Muscle layer of duodenum (tissue), 2 donors: Measurements from ENCODE around the gene KRTAP12-3.

ENCODE experiments used
- H3K27ac ChIP-seq: one replicate; pipeline ENCODE4 v1.7.0; 2013; ENCODE audit warnings: mild to moderate bottlenecking, low read length
- H3K27me3 ChIP-seq: one replicate; pipeline ENCODE4 v1.7.0; 2013; ENCODE audit warnings: low read depth, mild to moderate bottlenecking, control low read depth, low read length
- H3K36me3 ChIP-seq, 2 donors: one replicate each; pipeline ENCODE4 v1.7.0; 2013; ENCODE audit warnings: low read length in 2 of 2, control low read depth in 1 of 2, mild to moderate bottlenecking in 1 of 2; ENCODE audit not compliant: insufficient read depth in 2 of 2, control insufficient read depth in 1 of 2
- H3K4me1 ChIP-seq, 2 donors: one replicate each; pipeline ENCODE4 v1.7.0; 2013; ENCODE audit warnings: low read length in 2 of 2, mild to moderate bottlenecking in 2 of 2, control low read depth in 1 of 2, moderate library complexity in 1 of 2; ENCODE audit not compliant: insufficient read depth in 2 of 2, control insufficient read depth in 1 of 2
- H3K4me3 ChIP-seq, 2 donors: one replicate each; pipeline ENCODE4 v1.7.0; 2013; ENCODE audit warnings: low read length in 2 of 2, low read depth in 1 of 2, mild to moderate bottlenecking in 1 of 2
- H3K9me3 ChIP-seq, 2 donors: one replicate each; pipeline ENCODE4 v1.7.0; 2013; ENCODE audit warnings: low read length in 2 of 2, control low read depth in 1 of 2, mild to moderate bottlenecking in 1 of 2; ENCODE audit not compliant: control insufficient read depth in 1 of 2
- donor health status: healthy.

The KRTAP12-3 gene

GRCh38 chr21:44700101-44701022, 42.6 kb downstream of the KRTAP12-3 start:
- Histone ChIP-seq H3K4me1 (no peaks in the 10 kb centered on the region), H3K4me3 (no peak overlapping the region), H3K27me3 (peaks cover 17% of the 10 kb centered on the region), H3K27ac (no peak overlapping the region), H3K9me3 (no peaks in the 10 kb centered on the region), H3K36me3 (no peaks in the 10 kb centered on the region)

- Histone ChIP-seq H3K9me3 (no peaks in the 10 kb centered on the region), H3K4me1 (no peaks in the 10 kb centered on the region), H3K27ac (no peak overlapping the region), H3K27me3 (peaks cover 19% of the 10 kb centered on the region), H3K4me3 (no peak overlapping the region), H3K36me3 (no peaks in the 10 kb centered on the region)
These were observed 43.3 kb downstream of the KRTAP12-3 start for GRCh38 chr21:44701023-44701400.

- Histone ChIP-seq H3K4me3 (no peak overlapping the region), H3K27ac (no peak overlapping the region), H3K27me3 (peaks cover 24% of the 10 kb centered on the region), H3K9me3 (no peaks in the 10 kb centered on the region), H3K4me1 (peaks cover 0 to 2% of the 10 kb centered on the region in 2 donors), H3K36me3 (no peaks in the 10 kb centered on the region)
These were observed 43.8 kb downstream of the KRTAP12-3 start for GRCh38 chr21:44701541-44701940.

DNA sequence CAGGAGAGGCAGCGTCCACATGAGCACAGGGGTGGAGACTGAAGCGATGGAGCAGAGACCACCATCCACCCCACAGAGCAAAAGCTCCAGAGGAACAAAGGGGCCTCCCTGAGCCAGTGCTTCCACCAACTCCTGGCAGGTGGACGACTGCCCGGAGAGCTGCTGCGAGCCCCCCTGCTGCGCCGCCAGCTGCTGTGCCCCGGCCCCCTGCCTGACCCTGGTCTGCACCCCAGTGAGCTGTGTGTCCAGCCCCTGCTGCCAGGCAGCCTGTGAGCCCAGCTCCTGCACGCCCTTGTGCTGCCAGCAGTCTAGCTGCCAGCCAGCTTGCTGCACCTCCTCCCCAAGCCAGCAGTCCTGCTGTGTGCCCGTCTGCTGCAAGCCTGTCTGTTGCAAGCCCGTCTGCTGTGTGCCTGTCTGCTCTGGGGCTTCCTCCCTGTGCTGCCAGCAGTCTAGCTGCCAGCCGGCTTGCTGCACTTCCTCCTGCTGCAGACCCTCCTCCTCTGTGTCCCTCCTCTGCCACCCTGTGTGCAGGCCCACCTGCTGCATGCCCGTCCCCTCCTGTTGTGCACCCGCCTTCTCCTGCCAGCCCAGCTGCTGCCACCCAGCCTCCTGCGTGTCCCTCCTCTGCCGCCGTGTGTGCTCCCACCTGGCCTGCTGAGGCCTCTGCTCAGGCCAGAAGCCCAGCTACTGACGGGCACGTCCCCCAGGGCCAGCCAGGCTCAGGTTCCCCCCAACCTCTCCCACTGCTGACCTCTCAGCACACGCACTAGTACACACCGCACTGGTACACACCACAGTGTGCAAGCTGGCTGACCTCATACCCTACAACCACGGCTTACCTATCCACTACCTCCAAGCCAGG, 44.6 kb downstream of the KRTAP12-3 start:
- peaks cover 27% of the 10 kb centered on the region for H3K27me3 ChIP-seq
- no peak overlapping the region for H3K4me3 ChIP-seq
- H3K9me3 ChIP-seq = no peaks in the 10 kb centered on the region
- H3K4me1 ChIP-seq = peaks cover 0 to 3% of the 10 kb centered on the region in 2 donors
- no peaks in the 10 kb centered on the region for H3K36me3 ChIP-seq
- H3K27ac ChIP-seq = no peak overlapping the region

DNA sequence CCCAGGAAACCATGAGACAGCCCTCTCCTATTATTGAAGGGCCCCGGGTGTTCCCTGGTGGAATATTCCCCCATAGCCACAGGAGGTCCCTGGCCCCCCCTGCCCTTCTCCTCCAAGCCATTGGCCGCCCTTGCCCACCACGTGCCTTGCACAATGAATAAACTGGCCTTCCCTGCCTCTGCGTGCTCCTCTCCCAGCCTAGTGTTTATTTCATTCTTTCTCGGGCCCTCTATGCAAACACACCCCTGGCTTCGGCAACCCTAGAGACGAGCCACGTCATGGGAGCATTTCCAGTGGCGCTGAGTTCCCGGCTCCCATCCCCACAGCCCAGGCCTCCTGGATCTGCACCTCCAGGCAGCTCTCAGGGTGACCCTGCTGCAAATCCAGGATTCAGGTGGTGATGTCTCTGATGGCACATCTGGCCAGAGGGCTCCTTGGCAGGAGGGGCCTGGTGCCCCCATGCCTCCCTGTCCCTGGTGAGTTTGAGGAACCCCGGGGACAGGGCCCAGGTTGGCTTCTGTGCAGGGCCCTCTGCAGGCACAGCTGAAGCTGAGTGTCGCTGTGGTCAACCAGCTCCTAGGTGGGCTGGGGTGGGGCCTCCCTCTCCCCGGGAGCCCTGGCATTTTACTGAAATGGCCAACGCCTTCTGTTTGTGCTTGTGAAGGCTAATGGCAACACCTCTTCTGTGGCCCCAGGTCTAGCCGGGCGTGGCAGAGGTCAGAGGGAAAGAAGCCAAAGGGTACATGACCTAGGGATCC, 45.4 kb downstream of the KRTAP12-3 start:
- H3K4me3 ChIP-seq = no peak overlapping the region
- H3K27me3 ChIP-seq = peaks cover 30% of the 10 kb centered on the region
- H3K36me3 ChIP-seq = no peaks in the 10 kb centered on the region
- peaks cover 0 to 3% of the 10 kb centered on the region in 2 donors for H3K4me1 ChIP-seq
- no peak overlapping the region for H3K27ac ChIP-seq
- H3K9me3 ChIP-seq = no peaks in the 10 kb centered on the region

- H3K4me1 ChIP-seq = peaks cover 0 to 3% of the 10 kb centered on the region in 2 donors
- H3K27me3 ChIP-seq = peaks cover 32% of the 10 kb centered on the region
- no peaks in the 10 kb centered on the region for H3K36me3 ChIP-seq
- no peak overlapping the region for H3K27ac ChIP-seq
- no peaks in the 10 kb centered on the region for H3K9me3 ChIP-seq
- no peak overlapping the region for H3K4me3 ChIP-seq
These were observed 46.3 kb downstream of the KRTAP12-3 start for GRCh38 chr21:44703731-44704635.

GRCh38 chr21:44704636-44705001, 46.9 kb downstream of the KRTAP12-3 start:
- H3K36me3 ChIP-seq = no peaks in the 10 kb centered on the region
- no peak overlapping the region for H3K4me3 ChIP-seq
- H3K4me1 ChIP-seq = peaks cover 0 to 9% of the 10 kb centered on the region in 2 donors
- peaks cover 38% of the 10 kb centered on the region for H3K27me3 ChIP-seq
- no peak overlapping the region for H3K27ac ChIP-seq
- no peaks in the 10 kb centered on the region for H3K9me3 ChIP-seq

DNA sequence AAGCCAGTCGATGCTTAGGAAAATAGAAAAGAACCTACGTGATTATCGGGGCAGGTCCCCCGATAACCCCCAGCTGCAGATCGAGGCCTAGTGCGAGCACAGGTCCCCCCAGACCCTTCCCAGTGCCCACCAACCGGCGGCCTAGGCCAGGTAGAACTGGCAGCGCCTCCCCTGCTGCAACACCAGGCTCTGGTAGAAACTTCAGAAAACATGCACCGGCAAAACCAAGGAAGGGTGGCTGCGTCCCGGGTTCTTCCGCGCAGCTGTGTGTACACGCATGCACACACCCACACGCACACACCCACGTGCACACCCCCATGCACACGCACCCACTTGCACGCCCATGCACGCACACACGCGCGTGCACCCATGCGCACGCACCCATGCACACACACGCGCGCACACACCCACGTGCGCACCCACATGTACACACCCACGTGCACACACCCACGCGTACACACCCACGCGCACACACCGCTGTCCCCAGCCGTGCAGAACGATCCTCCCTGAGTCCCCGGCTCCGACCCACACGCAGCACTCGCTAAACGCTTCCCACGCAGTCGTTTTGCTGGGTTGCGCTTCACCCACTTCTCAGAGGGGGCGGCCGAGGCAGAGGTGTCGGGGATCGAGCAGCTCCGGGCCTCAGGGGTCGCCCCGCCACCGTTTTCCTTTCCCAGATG, 48.4 kb downstream of the KRTAP12-3 start:
- H3K27me3 ChIP-seq = peaks cover 50% of the 10 kb centered on the region
- H3K4me1 ChIP-seq = peaks cover 0 to 17% of the 10 kb centered on the region in 2 donors
- H3K9me3 ChIP-seq = no peaks in the 10 kb centered on the region
- H3K36me3 ChIP-seq = no peaks in the 10 kb centered on the region
- no peak overlapping the region for H3K4me3 ChIP-seq
- no peak overlapping the region for H3K27ac ChIP-seq

DNA sequence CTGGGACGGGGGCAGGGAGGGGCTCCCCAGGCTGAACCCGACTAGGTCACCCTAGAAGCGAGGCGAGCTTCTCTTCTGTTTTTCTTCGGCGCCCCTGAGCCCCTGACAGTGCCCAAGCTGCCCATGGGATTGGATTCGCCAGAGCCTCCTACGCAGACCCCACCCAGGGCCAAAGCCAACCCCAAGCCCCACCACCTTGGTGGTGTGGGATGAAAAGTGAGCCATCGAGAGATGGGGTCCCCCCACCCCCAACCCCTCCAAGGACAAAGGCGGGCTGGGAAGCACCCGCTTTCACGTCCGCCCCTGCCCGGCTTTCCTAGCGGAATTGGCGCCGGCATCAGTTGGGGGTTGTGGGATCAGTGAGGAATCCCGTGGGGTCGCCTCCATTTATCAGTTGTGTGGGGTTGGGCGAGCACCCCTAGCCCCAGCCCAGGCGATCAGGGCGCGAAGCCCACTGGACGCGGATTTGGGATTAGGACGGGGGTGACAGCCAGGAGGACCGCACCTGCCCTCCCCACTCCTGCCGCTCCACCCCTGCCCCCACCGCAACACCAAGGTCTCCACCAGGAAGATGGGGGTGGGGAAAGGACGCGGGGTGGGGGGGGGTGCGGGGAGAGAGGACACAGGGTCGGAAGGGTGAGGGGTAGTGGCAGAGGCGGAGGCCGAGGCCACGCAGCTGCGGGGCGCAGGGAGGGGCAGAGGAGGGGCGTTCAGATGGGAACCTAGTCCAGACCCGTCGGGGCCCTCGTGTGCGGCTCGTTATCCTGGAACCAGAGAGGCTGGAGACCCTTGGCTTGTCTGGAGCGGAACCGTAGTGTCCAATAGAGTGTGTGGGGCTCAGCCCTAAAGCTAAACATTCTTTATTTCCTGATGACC, 49.2 kb downstream of the KRTAP12-3 start:
- Histone ChIP-seq H3K27me3 (peaks cover 50% of the 10 kb centered on the region), H3K36me3 (no peaks in the 10 kb centered on the region), H3K4me3 (no peak overlapping the region), H3K9me3 (no peaks in the 10 kb centered on the region), H3K27ac (no peak overlapping the region), H3K4me1 (peaks cover 0 to 24% of the 10 kb centered on the region in 2 donors)
